Liver (tissue), 3 donors: ENCODE data around the gene DAD1.

Source experiments
- CTCF ChIP-seq: fragments of 150-350 bp; IDR thresholded peaks from 2 replicates; pipeline ENCODE4 v1.5.1; 2017; ENCODE audit warnings: improper control_type of control experiment, low read depth, low read length; ENCODE audit not compliant: missing input control
- EGR1 ChIP-seq, 2 donors: IDR thresholded peaks; 2 replicates each; pipeline ENCODE4 v1.6.1; 2016 to 2018; ENCODE audit warnings: antibody characterized with exemption in 2 of 2, low read depth in 2 of 2
- JUND ChIP-seq, 2 donors: IDR thresholded peaks; 2 replicates each; pipeline ENCODE4 v1.6.1; 2016; ENCODE audit warnings: antibody characterized with exemption in 2 of 2
- MAX ChIP-seq: IDR thresholded peaks from 2 replicates; pipeline ENCODE4 v1.6.1; 2016; ENCODE audit warnings: antibody characterized with exemption
- NR2F2 ChIP-seq: IDR thresholded peaks from 2 replicates; pipeline ENCODE4 v1.6.1; 2016; ENCODE audit warnings: antibody characterized with exemption
- RAD21 ChIP-seq, 2 donors: IDR thresholded peaks; 2 replicates each; pipeline ENCODE4 v1.6.1; 2016; ENCODE audit warnings: antibody characterized with exemption in 2 of 2, mild to moderate bottlenecking in 2 of 2
- SP1 ChIP-seq: IDR thresholded peaks from 2 replicates; pipeline ENCODE4 v1.6.1; 2018; ENCODE audit warnings: antibody characterized with exemption, mild to moderate bottlenecking
- TAF1 ChIP-seq: conservative IDR thresholded peaks from 2 replicates; pipeline ENCODE4 v1.6.1; 2016; ENCODE audit warnings: antibody characterized with exemption, mild to moderate bottlenecking
- YY1 ChIP-seq: IDR thresholded peaks from 2 replicates; pipeline ENCODE4 v1.6.1; 2016; ENCODE audit warnings: antibody characterized with exemption, mild to moderate bottlenecking
- ZBTB33 ChIP-seq: IDR thresholded peaks from 2 replicates; pipeline ENCODE4 v1.6.1; 2016; ENCODE audit warnings: antibody characterized with exemption
- TF ChIP-seq, protein P1 (sequence below): IDR thresholded peaks from 2 replicates; pipeline ENCODE4 v1.6.1; 2016; ENCODE audit warnings: antibody characterized with exemption, mild to moderate bottlenecking
- donor health status: healthy.
- donor health status: healthy.

GRCh38 chr14:22522466-22522957 is 66.5 kb downstream of the DAD1 start:
- TF ChIP-seq CTCF (no peak), RAD21 (IDR thresholded peaks at IDR 0.05) (no peak), EGR1 (IDR thresholded peaks at IDR 0.05; ENCODE audit: low read depth in 2 of 2) (no peak), TAF1 (no peak), MAX (no peak), YY1 (no peak), ZBTB33 (no peak), NR2F2 (no peak), SP1 (no peak), JUND (IDR thresholded peaks at IDR 0.05) (no peak)
- TF ChIP-seq, protein P1, sequence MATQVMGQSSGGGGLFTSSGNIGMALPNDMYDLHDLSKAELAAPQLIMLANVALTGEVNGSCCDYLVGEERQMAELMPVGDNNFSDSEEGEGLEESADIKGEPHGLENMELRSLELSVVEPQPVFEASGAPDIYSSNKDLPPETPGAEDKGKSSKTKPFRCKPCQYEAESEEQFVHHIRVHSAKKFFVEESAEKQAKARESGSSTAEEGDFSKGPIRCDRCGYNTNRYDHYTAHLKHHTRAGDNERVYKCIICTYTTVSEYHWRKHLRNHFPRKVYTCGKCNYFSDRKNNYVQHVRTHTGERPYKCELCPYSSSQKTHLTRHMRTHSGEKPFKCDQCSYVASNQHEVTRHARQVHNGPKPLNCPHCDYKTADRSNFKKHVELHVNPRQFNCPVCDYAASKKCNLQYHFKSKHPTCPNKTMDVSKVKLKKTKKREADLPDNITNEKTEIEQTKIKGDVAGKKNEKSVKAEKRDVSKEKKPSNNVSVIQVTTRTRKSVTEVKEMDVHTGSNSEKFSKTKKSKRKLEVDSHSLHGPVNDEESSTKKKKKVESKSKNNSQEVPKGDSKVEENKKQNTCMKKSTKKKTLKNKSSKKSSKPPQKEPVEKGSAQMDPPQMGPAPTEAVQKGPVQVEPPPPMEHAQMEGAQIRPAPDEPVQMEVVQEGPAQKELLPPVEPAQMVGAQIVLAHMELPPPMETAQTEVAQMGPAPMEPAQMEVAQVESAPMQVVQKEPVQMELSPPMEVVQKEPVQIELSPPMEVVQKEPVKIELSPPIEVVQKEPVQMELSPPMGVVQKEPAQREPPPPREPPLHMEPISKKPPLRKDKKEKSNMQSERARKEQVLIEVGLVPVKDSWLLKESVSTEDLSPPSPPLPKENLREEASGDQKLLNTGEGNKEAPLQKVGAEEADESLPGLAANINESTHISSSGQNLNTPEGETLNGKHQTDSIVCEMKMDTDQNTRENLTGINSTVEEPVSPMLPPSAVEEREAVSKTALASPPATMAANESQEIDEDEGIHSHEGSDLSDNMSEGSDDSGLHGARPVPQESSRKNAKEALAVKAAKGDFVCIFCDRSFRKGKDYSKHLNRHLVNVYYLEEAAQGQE: no peak
